GM23248 (cell line): ENCODE measurements around the gene CP.

Experiments used
- EZH2 ChIP-seq: fragments of 200-600 bp; sonication (generic); IDR thresholded peaks from 2 replicates; pipeline ENCODE4 v1.6.1; 2018; ENCODE audit warnings: antibody characterized with exemption, mild to moderate bottlenecking; ENCODE audit not compliant: insufficient read depth, poor library complexity, severe bottlenecking
- EZH2phosphoT487 ChIP-seq: fragments of 200-600 bp; sonication (generic); IDR thresholded peaks from 2 replicates; pipeline ENCODE4 v1.6.1; 2018; ENCODE audit warnings: antibody characterized with exemption, moderate library complexity, mild to moderate bottlenecking, low read depth; ENCODE audit not compliant: insufficient read depth

DNA sequence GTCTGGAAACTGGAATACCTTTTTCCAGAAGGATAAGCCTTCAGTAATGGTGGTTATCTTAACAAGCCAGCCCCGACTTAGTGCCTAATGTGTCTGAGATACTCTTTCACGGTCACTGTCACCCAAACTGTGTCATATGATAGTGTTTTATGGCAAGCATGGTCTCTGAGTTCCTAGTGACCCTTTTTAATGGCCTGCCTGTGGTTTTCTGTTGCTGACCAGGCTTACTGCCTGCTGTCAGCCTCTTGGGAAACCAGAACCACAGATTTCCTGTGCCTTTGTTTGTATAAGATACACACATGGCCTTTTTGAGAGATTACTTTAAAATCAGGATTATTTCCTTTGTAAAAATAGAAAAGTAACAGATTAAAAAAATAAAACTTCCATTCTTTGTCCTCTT lies 69.8 kb downstream of the CP start:
- TF ChIP-seq EZH2, result no peak
- no peak for TF ChIP-seq EZH2phosphoT487
